Measurements from ENCODE around the gene TUBA1C.
"Not testable (repeated sequence)": the region's sequence is repeated elsewhere in the genome, so short reads cannot be mapped to it uniquely, and the experiment has no call there.

The TUBA1C gene

DNA sequence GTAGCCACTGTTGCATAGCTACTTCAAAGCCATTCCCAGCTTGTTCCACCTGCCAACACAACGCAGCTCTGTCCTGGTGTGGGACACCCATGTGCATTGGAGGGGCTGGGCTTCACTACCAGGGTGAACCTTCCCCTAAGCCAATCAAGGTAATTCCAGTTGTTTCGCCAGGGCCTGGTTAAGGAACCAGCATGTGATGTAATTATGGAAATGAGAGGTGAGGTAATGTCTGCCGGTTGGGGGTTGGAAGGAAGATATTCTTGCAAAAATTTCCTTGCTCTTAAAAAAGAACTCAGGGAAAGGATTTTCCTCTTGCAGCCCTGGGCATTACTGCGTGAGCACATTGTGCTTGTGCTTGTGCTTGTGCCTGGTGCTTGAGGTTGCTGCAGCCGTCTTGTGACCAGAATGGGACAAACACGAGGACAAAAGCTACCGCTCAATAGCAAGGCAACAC is 14.9 kb downstream of the TUBA1C start:
- H3K9me3 ChIP-seq (ENCODE audit: control insufficient read depth, low read length): no peaks in the 10 kb centered on the region
- no peaks in the 10 kb centered on the region for H3K27me3 ChIP-seq (ENCODE audit: control insufficient read depth, insufficient read depth, low read length)
- no peak overlapping the region for H3K9ac ChIP-seq (ENCODE audit: low read length)
- no peaks in the 10 kb centered on the region for H3K36me3 ChIP-seq (ENCODE audit: control insufficient read depth, insufficient read depth, low read length)
- no peaks in the 10 kb centered on the region for H3K4me1 ChIP-seq (ENCODE audit: control insufficient read depth, insufficient read depth, low read length)
- H3K4me3 ChIP-seq (ENCODE audit: low read length): no peak overlapping the region

DNA sequence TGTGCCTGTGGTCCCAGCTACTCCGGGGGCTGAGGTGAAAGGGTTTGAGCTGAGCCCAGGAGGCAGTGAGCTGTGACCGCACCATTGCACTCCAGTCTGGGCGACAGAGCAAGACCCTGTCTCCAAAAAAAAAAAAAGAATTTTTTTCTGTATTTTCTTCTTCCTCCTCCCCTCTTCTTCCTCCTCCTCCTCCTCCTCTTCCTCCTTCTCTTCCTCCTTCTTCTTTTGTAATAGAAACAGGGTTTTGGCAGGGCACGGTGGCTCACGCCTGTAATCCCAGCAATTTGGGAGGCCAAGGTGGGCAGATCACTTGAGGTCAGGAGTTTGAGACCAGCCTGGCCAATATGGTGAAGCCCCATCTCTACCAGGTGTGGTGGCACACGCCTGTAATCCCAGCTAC is 15.7 kb downstream of the TUBA1C start:
- not testable (repeated sequence) for H3K36me3 ChIP-seq (ENCODE audit: control insufficient read depth, insufficient read depth, low read length); H3K9me3 ChIP-seq (ENCODE audit: control insufficient read depth, low read length); H3K4me3 ChIP-seq (ENCODE audit: low read length); H3K4me1 ChIP-seq (ENCODE audit: control insufficient read depth, insufficient read depth, low read length); H3K9ac ChIP-seq (ENCODE audit: low read length); H3K27me3 ChIP-seq (ENCODE audit: control insufficient read depth, insufficient read depth, low read length)

DNA sequence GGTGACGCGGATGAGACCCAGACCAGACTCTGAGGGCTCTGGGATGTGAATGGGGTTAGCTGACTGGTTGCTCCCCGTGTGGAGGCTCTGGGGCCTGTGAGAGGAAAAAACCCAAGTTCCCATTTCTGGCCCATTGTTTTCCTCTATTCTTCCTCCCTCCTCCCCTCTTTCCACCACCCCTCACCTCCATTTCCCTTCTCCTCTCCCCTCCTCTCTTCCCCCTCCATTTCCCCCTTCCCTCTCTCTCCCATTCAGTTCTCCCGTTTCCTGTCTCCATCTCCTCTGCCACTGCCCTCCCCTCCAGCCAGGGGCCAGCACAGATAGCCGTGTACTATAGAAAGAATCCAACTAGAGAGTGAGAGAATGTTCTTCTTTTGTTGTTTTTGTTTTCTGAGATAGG is 17.4 kb downstream of the TUBA1C start:
- Histone ChIP-seq H3K27me3 (ENCODE audit: control insufficient read depth, insufficient read depth, low read length) (no peaks in the 10 kb centered on the region), H3K4me3 (ENCODE audit: low read length) (no peak overlapping the region)

DNA sequence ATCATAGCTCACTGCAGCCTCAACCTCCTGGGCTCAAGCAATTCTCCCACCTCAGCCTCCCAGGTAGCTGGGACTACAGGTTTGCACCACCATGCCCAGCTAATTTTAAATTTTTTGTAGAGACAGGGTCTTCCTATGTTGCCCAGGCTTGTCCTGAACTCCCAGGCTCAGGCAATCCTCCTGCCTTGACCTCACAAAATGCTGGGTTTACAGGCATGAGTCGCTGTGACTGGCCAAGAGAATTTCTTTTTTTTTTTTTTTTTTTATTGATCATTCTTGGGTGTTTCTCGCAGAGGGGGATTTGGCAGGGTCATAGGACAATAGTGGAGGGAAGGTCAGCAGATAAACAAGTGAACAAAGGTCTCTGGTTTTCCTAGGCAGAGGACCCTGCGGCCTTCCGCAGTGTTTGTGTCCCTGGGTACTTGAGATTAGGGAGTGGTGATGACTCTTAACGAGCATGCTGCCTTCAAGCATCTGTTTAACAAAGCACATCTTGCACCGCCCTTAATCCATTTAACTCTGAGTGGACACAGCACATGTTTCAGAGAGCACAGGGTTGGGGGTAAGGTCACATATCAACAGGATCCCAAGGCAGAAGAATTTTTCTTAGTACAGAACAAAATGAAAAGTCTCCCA is 18.0 kb downstream of the TUBA1C start:
- not testable (repeated sequence) for H3K27me3 ChIP-seq (ENCODE audit: control insufficient read depth, insufficient read depth, low read length); H3K9me3 ChIP-seq (ENCODE audit: control insufficient read depth, low read length); H3K4me3 ChIP-seq (ENCODE audit: low read length); H3K4me1 ChIP-seq (ENCODE audit: control insufficient read depth, insufficient read depth, low read length); H3K36me3 ChIP-seq (ENCODE audit: control insufficient read depth, insufficient read depth, low read length); H3K9ac ChIP-seq (ENCODE audit: low read length)

More for the DNA sequence above, 17.4 kb downstream of the TUBA1C start:
- no peak overlapping the region for H3K9ac ChIP-seq (ENCODE audit: low read length)
- H3K4me1 ChIP-seq (ENCODE audit: control insufficient read depth, insufficient read depth, low read length): no peaks in the 10 kb centered on the region
- H3K9me3 ChIP-seq (ENCODE audit: control insufficient read depth, low read length): no peaks in the 10 kb centered on the region
- no peaks in the 10 kb centered on the region for H3K36me3 ChIP-seq (ENCODE audit: control insufficient read depth, insufficient read depth, low read length)

DNA sequence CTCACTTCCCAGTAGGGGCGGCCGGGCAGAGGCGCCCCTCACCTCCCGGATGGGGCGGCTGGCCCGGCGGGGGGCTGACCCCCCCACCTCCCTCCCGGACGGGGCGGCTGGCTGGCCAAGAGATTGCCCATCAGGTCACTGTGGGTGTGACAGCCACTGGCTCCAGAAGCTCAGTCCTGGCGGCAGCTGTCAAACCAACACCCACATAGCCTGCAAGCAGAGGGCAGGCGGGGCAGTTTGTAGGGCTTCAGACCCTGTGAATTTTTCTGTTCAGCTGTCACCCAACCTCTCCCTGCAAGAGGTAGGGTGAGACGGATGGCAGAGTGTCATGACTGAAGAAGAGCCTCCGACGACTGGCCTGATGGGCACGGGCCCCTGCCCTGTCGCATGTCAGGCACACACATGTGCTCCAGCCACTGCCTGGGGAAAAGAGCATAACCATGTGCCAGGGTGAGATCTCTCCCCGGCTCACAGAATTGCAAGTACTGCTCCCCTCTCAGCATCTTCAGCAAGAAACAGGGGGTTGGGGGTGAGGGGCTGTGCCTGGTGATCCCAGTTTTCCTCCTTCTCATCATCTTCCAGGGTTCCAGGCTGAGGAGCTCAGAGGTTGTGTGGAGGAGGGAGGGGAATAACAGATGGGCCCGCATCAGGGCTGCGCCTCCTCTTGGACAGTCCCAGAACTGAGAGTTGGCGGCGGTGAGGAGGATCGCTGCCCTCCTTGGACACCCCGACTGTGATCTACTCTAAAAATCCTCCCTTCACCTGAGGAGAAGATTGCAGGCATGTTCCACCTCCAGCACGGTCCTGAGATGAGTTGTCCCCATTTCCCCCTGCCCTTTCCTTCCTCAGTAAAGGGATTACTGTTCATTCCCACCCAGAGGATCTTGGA is 18.9 kb downstream of the TUBA1C start:
- H3K9ac ChIP-seq (ENCODE audit: low read length): no peak overlapping the region

DNA sequence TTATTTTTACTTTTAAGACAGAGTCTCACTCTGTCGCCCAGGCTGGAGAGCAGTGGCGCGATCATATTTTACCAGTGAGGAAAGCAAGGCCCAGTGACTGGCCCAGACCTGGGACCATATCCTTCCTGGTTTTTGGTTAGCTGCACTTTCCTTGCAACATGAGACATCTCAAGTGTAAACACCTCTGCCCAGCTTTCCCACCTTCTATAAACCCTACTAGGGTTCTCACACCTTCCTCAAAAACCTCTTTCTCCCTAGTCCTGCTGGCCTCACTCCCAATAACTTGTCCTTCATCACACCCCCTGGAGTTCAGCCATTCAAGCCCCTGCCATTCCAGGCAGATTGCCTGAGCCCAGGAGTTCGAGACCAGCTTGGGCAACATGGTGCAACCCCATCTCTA is 19.8 kb downstream of the TUBA1C start:
- Histone ChIP-seq H3K9ac (ENCODE audit: low read length) (no peak overlapping the region), H3K4me3 (ENCODE audit: low read length) (no peak overlapping the region), H3K9me3 (ENCODE audit: control insufficient read depth, low read length) (no peaks in the 10 kb centered on the region), H3K36me3 (ENCODE audit: control insufficient read depth, insufficient read depth, low read length) (no peaks in the 10 kb centered on the region), H3K27me3 (ENCODE audit: control insufficient read depth, insufficient read depth, low read length) (peaks cover 6% of the 10 kb centered on the region), H3K4me1 (ENCODE audit: control insufficient read depth, insufficient read depth, low read length) (no peaks in the 10 kb centered on the region)

More for the DNA sequence above, 18.9 kb downstream of the TUBA1C start:
- H3K36me3 ChIP-seq (ENCODE audit: control insufficient read depth, insufficient read depth, low read length): no peaks in the 10 kb centered on the region
- H3K9me3 ChIP-seq (ENCODE audit: control insufficient read depth, low read length): no peaks in the 10 kb centered on the region
- peaks cover 4% of the 10 kb centered on the region for H3K27me3 ChIP-seq (ENCODE audit: control insufficient read depth, insufficient read depth, low read length)
- H3K4me3 ChIP-seq (ENCODE audit: low read length): no peak overlapping the region
- H3K4me1 ChIP-seq (ENCODE audit: control insufficient read depth, insufficient read depth, low read length): no peaks in the 10 kb centered on the region

DNA sequence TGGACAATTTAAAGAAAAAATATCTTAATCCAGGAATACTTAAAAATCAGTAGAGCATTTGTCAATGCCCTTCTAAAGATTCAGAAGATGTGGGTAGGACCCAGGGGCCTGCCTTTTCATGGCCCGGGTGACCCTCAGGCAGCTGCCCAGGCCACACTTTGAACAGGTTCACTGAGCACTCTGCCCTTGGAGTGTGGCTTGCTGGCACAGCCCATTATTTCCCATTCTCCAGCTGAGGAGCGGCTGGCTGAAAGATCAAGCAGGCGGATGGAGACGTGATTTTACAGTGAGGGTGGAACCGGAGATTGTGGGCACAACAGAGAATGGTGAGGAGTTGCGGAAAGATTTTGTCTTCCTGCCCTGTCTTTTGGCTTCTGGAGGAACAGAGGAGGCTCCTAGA is 23.0 kb downstream of the TUBA1C start:
- Histone ChIP-seq H3K27me3 (ENCODE audit: control insufficient read depth, insufficient read depth, low read length) (peaks cover 6% of the 10 kb centered on the region), H3K9me3 (ENCODE audit: control insufficient read depth, low read length) (no peaks in the 10 kb centered on the region), H3K4me1 (ENCODE audit: control insufficient read depth, insufficient read depth, low read length) (peaks cover 7% of the 10 kb centered on the region), H3K36me3 (ENCODE audit: control insufficient read depth, insufficient read depth, low read length) (no peaks in the 10 kb centered on the region), H3K4me3 (ENCODE audit: low read length) (no peak overlapping the region), H3K9ac (ENCODE audit: low read length) (no peak overlapping the region)

DNA sequence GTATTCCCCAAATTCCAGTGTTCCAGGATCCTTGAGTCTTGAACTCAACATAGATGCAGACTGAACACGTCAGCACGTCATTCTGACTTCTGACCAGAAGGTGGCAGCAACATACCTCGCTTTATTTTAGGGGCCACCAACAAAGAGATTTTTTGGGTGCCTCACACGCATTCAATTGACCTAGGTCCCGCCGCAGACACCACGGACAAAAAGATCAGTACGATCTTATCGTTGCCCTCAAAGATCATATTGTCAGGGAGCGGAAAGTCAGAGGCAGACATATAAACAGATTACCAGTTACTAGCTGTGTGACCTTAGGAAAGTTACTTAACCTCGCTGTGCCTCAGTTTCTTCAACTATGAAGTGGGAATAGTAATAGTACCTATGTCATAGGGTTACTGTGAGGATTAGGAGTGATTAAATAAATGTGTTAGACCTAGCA is 23.6 kb downstream of the TUBA1C start:
- Histone ChIP-seq H3K36me3 (ENCODE audit: control insufficient read depth, insufficient read depth, low read length) (no peaks in the 10 kb centered on the region), H3K4me1 (ENCODE audit: control insufficient read depth, insufficient read depth, low read length) (peaks cover 12% of the 10 kb centered on the region), H3K9me3 (ENCODE audit: control insufficient read depth, low read length) (no peaks in the 10 kb centered on the region), H3K9ac (ENCODE audit: low read length) (no peak overlapping the region), H3K4me3 (ENCODE audit: low read length) (no peak overlapping the region), H3K27me3 (ENCODE audit: control insufficient read depth, insufficient read depth, low read length) (peaks cover 10% of the 10 kb centered on the region)

DNA sequence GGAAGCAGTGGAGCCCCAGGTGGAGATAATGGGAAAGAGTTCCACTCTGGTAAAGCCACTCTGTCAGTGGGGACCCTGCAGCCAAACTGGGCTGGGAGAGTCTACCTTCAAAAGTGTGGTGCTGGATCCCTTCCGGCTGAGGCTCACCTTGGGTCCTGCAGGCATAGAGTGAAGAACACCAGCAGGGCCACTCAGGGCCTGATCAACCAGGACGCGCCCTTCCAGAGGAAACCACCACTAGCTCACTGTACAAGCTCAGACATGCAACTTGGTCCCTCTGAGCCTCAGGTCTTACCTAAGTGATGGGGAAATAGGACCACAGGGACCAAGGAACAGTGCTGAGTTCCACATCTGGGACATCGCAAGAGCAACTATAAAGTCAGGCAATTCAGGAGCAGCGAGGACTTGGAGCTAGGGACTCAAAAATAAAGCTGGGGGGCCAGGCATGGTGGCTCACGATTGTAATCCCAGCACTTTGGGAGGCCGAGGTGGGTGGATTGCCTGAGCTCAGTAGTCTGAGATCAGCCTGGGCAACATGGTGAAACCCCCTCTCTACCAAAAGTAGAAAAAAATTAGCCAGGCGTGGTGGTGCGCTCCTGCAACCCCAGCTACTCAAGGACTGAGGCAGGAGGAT is 24.2 kb downstream of the TUBA1C start:
- Histone ChIP-seq H3K9me3 (ENCODE audit: control insufficient read depth, low read length) (no peaks in the 10 kb centered on the region), H3K4me3 (ENCODE audit: low read length) (no peak overlapping the region), H3K27me3 (ENCODE audit: control insufficient read depth, insufficient read depth, low read length) (peaks cover 16% of the 10 kb centered on the region), H3K9ac (ENCODE audit: low read length) (no peak overlapping the region), H3K4me1 (ENCODE audit: control insufficient read depth, insufficient read depth, low read length) (peaks cover 18% of the 10 kb centered on the region), H3K36me3 (ENCODE audit: control insufficient read depth, insufficient read depth, low read length) (no peaks in the 10 kb centered on the region)

DNA sequence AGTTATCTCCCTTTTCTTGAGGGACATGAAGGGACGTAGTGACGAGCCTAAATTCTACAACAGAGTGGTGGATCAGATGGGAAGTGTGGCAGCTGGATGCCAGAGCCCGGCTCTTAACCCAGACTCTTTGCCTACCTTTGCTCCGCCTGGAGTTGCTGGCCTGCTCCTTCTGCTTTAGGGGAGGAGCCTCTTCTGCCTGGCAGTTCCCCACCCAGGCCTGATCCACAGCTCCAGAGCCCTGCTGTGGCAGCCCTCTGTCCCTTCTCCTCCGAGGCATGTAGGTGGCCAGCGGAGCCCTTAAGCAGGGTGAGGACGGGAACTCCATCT is 27.8 kb downstream of the TUBA1C start:
- no peaks in the 10 kb centered on the region for H3K36me3 ChIP-seq (ENCODE audit: control insufficient read depth, insufficient read depth, low read length)
- H3K4me1 ChIP-seq (ENCODE audit: control insufficient read depth, insufficient read depth, low read length): peaks cover 45% of the 10 kb centered on the region
- H3K9me3 ChIP-seq (ENCODE audit: control insufficient read depth, low read length): no peaks in the 10 kb centered on the region
- no peak overlapping the region for H3K4me3 ChIP-seq (ENCODE audit: low read length)
- no peak overlapping the region for H3K9ac ChIP-seq (ENCODE audit: low read length)
- H3K27me3 ChIP-seq (ENCODE audit: control insufficient read depth, insufficient read depth, low read length): peaks cover 53% of the 10 kb centered on the region

DNA sequence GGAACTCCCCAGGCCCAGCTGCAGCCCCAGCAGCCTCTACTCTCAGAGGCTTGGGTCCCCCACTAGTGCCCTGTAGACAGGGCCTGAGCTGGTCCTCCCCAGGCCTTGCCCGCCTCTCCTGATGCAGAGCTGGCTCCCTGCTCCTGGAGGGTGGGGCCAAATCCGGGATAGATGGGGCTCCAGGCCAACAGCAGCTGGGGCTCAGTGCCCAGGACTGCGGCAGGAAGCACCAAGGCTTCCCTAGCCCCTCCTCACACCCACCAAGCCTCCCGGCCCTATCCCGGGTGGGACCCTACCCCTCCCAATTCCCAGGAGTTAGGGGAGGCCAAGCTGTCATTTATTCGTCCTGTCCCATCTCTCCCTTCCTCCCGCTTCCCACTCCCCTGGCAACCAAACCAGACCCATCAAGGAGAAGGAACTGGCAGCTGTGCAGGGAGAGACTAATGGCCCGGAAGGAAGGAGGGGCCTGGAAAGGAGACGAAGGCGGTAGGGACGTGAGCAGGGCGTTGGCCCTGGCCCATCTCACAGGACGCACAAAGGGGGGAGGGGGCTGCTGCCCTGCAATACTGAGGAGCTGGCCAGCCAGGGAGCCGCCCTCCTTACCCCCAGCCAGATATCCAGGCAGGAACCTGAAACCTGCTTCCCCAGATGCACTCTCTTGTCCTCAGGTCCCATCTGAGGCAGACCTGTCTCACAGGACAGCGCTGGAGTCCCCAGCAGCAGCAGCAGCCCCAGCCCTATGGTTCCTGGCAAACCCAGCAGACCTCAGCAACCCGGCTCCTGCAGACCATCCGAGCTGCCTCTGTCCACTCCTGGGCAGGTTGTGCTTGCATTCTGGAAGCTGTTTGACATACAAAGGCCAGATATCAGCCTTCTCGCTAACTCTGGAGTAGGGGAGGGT is 28.4 kb downstream of the TUBA1C start:
- Histone ChIP-seq H3K4me1 (ENCODE audit: control insufficient read depth, insufficient read depth, low read length) (peaks cover 48% of the 10 kb centered on the region), H3K27me3 (ENCODE audit: control insufficient read depth, insufficient read depth, low read length) (peaks cover 59% of the 10 kb centered on the region), H3K4me3 (ENCODE audit: low read length) (no peak overlapping the region), H3K9me3 (ENCODE audit: control insufficient read depth, low read length) (no peaks in the 10 kb centered on the region), H3K9ac (ENCODE audit: low read length) (peak overlapping the region; percentile 15), H3K36me3 (ENCODE audit: control insufficient read depth, insufficient read depth, low read length) (no peaks in the 10 kb centered on the region)

All from mucosa of stomach (tissue), 1 donor.